ENCODE measurements around the gene FAM83B. TPM values are rescaled to one million over a fixed set of nuclear protein-coding genes. Genes with fewer than 3 reads are reported as not detected.

Gene FAM83B
- total and polyA plus RNA-seq, 2 donors (not counting 3 experiments of a cell fraction or from before 2014, with no cell fraction given): not detected

DNA sequence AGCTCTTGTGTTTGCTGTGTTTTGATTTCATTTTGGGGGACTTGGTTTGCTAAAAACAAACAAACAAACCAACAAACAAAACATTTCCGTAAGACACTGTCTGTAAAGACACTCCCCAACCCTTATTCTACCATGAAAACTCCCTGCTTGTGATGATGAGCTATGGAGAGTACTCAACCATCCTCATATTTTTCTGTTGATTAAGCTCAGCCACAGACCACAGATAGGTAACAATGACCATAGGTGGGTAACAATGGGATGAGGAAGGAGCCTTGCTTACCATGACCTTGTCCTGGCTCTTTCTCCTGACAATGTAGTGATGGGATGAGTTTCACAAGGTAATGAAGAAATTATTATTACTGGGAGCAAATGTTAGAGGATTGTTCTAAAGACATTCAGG lies 11.4 kb upstream of the FAM83B start:
- BruUV-seq (replicated peaks): no TSS peak
- no peak for TF ChIP-seq JUN (IDR thresholded peaks at IDR 0.05; ENCODE audit: borderline replicate concordance, insufficient read depth, insufficient read length, low read depth)
- TF ChIP-seq EZH2 (IDR thresholded peaks at IDR 0.05; ENCODE audit: borderline replicate concordance, low read depth, low read length, severe bottlenecking): no peak
- TF ChIP-seq POLR2AphosphoS5 (IDR thresholded peaks at IDR 0.05; ENCODE audit: insufficient read depth, low read depth, low read length): no peak
- TF ChIP-seq GATA2 (IDR thresholded peaks at IDR 0.05; ENCODE audit: insufficient read depth, insufficient read length, low read depth, low read length): no peak
- TF ChIP-seq, protein P1, sequence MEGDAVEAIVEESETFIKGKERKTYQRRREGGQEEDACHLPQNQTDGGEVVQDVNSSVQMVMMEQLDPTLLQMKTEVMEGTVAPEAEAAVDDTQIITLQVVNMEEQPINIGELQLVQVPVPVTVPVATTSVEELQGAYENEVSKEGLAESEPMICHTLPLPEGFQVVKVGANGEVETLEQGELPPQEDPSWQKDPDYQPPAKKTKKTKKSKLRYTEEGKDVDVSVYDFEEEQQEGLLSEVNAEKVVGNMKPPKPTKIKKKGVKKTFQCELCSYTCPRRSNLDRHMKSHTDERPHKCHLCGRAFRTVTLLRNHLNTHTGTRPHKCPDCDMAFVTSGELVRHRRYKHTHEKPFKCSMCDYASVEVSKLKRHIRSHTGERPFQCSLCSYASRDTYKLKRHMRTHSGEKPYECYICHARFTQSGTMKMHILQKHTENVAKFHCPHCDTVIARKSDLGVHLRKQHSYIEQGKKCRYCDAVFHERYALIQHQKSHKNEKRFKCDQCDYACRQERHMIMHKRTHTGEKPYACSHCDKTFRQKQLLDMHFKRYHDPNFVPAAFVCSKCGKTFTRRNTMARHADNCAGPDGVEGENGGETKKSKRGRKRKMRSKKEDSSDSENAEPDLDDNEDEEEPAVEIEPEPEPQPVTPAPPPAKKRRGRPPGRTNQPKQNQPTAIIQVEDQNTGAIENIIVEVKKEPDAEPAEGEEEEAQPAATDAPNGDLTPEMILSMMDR (IDR thresholded peaks at IDR 0.05; ENCODE audit: extremely low read depth in 1 of 2, insufficient read depth in 1 of 2, low read depth in 1 of 2, low read length in 2 of 2): no peak
- TF ChIP-seq, protein P2, sequence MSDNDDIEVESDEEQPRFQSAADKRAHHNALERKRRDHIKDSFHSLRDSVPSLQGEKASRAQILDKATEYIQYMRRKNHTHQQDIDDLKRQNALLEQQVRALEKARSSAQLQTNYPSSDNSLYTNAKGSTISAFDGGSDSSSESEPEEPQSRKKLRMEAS (IDR thresholded peaks at IDR 0.05; ENCODE audit: insufficient read depth, insufficient read length): no peak
- TF ChIP-seq POLR2A (IDR thresholded peaks at IDR 0.05; ENCODE audit: low read depth, low read length): no peak
- no peak for TF ChIP-seq MYC (IDR thresholded peaks at IDR 0.05; ENCODE audit: low read depth, low read length)
- TF ChIP-seq FOS (IDR thresholded peaks at IDR 0.05; ENCODE audit: borderline replicate concordance, insufficient read depth, low read length): no peak
- intact Hi-C loops (cut with micrococcal nuclease) (no loop called here), dilution Hi-C loops (cut with MboI; ENCODE audit: extremely low pct_ligation_motif_present, low sequenced_read_pairs) (no loop called here)
- H3K4me1 ChIP-seq (ENCODE audit: control insufficient read depth, extremely low read depth, insufficient read depth, low read length): no peaks in the 10 kb centered on the region
- no peaks in the 10 kb centered on the region for H3K9me1 ChIP-seq (replicated peaks; ENCODE audit: control insufficient read depth, extremely low read depth, insufficient read depth, low read length)
- no peaks in the 10 kb centered on the region for H4K20me1 ChIP-seq (replicated peaks; ENCODE audit: control insufficient read depth, extremely low read depth, insufficient read depth, low read length)
- no peak overlapping the region for H3K9ac ChIP-seq (replicated peaks; ENCODE audit: extremely low read depth, insufficient read depth, low read length)
- DNase-seq (ENCODE audit: low read depth, low spot score) (no peak), FAIRE-seq (no peak)
- H3K27ac ChIP-seq (ENCODE audit: insufficient read depth, low read depth, low read length): no peak overlapping the region
- no peaks in the 10 kb centered on the region for H3K79me2 ChIP-seq (ENCODE audit: control insufficient read depth, insufficient read depth, low read length)
- ChIA-PET POLR2A (no interaction called here), CTCF (interaction anchor here (1.2 to 1.5 kb wide), 5 partner anchors 9 to 849 kb away, joined by 3 to 4 read pairs (median 3); no protein-coding TSS in a partner anchor)
- no peaks in the 10 kb centered on the region for H3K9me3 ChIP-seq (replicated peaks; ENCODE audit: control insufficient read depth, insufficient read depth, low read length)
- H3K27me3 ChIP-seq (ENCODE audit: control insufficient read depth in 2 of 2, insufficient read depth in 2 of 2, low read length in 2 of 2): no peaks in the 10 kb centered on the region
- no peak overlapping the region for H3K4me2 ChIP-seq (ENCODE audit: insufficient read depth, low read length)
- H2AFZ ChIP-seq (ENCODE audit: low read depth, low read length): no peak overlapping the region
- no peak overlapping the region for H3K4me3 ChIP-seq (replicated peaks in 1 of 3; ENCODE audit: insufficient read depth in 1 of 3, low read depth in 1 of 3, low read length in 3 of 3)
- H3K36me3 ChIP-seq (ENCODE audit: control insufficient read depth in 2 of 2, extremely low read depth in 1 of 2, insufficient read depth in 2 of 2, low read length in 2 of 2): no peaks in the 10 kb centered on the region

Data from endothelial cell of umbilical vein (primary cell).